SK-N-MC (cell line): Measurements from ENCODE around the gene KIF26B.

Source experiments
- DNase-seq: peaks from one replicate; pipeline ENCODE4 v3.0.0-alpha.2; 2011; ENCODE audit warnings: low read depth, low spot score
- H3K27ac ChIP-seq: fragments of 200-600 bp; sonication (generic); 2 replicates; pipeline ENCODE4 v1.5.1; 2016; ENCODE audit warnings: mixed run types
- H3K36me3 ChIP-seq: fragments of 200-600 bp; sonication (generic); 2 replicates; pipeline ENCODE4 v1.6.1; 2017; ENCODE audit warnings: antibody characterized with exemption, low read length, mixed read lengths; ENCODE audit not compliant: insufficient read depth
- H3K4me3 ChIP-seq: fragments of 200-600 bp; sonication (generic); 2 replicates; pipeline ENCODE4 v1.5.1; 2016
- H3K9ac ChIP-seq: fragments of 200-600 bp; sonication (generic); 2 replicates; pipeline ENCODE4 v1.8.0; 2017; ENCODE audit warnings: mixed run types, mixed read lengths; ENCODE audit not compliant: insufficient read length
- H3K9me3 ChIP-seq: fragments of 200-600 bp; sonication (generic); 2 replicates; pipeline ENCODE4 v1.6.1; 2017; ENCODE audit warnings: low read depth, mild to moderate bottlenecking, antibody characterized with exemption, low read length, moderate library complexity, mixed read lengths
- EZH2 ChIP-seq: fragments of 200-600 bp; sonication (generic); IDR thresholded peaks from one replicate; pipeline ENCODE4 v1.6.1; 2017; ENCODE audit warnings: antibody characterized with exemption
- FOXP2 ChIP-seq: optimal IDR thresholded peaks from 2 replicates; pipeline ENCODE3; 2011; ENCODE audit warnings: mild to moderate bottlenecking, moderate library complexity; ENCODE audit not compliant: insufficient read depth; ENCODE audit errors: extremely low read length, control extremely low read depth
- POLR2AphosphoS5 ChIP-seq: IDR thresholded peaks from 2 replicates; pipeline ENCODE4 v1.6.1; 2012; ENCODE audit warnings: mild to moderate bottlenecking, low read depth, low read length, borderline replicate concordance

KIF26B gene

DNA sequence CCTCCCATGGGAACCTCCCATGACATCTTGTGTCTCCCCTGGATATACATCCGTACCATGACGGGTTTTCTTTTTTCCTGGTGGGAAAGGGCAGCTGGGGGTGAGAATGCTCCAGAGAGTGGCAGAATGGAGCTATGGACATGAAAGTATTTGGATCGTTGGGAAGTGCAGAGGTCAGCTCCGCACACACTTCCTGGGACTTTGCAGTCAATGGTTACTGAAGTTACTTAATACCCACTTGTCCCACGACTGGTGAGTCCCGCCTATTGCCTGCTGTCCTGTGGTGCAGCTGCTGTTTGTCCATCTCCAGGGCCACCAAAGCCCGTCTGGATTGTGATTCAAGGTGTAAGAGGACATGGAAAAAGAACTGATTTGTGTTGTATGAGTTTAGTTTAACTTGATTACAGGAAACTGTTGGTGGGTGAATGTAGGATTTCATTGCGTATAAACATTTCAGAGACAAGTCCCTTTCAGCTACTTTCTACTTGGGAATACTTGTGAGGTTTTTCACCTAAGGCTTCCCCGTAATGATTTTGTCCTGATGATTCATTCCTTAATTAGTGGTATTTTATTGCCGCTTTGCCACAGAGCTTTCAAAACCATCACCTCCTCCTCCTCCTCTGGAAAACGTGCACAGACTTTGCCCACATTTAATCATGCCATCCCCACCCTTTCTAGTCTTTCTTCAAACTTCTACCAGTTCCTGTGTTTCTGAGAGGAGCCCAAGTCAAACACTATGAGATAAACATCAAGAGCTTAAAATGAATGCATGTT lies 308.8 kb downstream of the KIF26B start:
- Histone ChIP-seq H3K9ac (no peak overlapping the region), H3K27ac (no peak overlapping the region), H3K9me3 (no peaks in the 10 kb centered on the region), H3K36me3 (no peaks in the 10 kb centered on the region), H3K4me3 (no peak overlapping the region)
- DNase-seq = no peak
- TF ChIP-seq FOXP2 = no peak
- TF ChIP-seq POLR2AphosphoS5 = no peak
- no peak for TF ChIP-seq EZH2

DNA sequence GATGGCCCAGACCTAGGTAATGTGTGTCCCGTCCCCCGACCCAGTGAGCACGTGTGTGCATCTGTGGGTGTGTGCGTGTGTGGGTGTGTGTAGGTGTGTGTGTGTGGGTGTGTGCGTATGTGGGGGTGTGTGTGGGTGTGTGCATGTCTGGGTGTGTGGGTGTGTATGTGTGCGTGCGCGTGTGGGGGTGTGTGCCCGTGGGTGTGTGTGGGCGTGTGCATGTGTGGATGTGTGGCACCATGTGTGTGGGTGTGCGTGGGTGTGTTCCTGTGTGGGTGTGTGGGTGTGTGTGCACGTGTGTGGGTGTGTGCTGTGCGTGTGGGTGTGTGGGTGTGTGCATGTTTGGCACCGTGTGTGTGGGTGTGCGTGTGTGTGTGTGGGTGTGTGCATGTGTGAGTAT lies 309.5 kb downstream of the KIF26B start:
- H3K4me3 ChIP-seq = no peak overlapping the region

GRCh38 chr1:245465666-245466065 lies 310.9 kb downstream of the KIF26B start:
- DNase-seq = no peak
- H3K9ac ChIP-seq = no peak overlapping the region
- no peak for TF ChIP-seq EZH2
- TF ChIP-seq FOXP2 = no peak
- TF ChIP-seq POLR2AphosphoS5 = no peak
- no peak overlapping the region for H3K27ac ChIP-seq
- H3K9me3 ChIP-seq = no peaks in the 10 kb centered on the region
- H3K36me3 ChIP-seq = no peaks in the 10 kb centered on the region
- no peak overlapping the region for H3K4me3 ChIP-seq

More for the DNA sequence above, 309.5 kb downstream of the KIF26B start:
- no peak for TF ChIP-seq POLR2AphosphoS5
- no peak for TF ChIP-seq FOXP2
- TF ChIP-seq EZH2 = no peak
- Histone ChIP-seq H3K36me3 (no peaks in the 10 kb centered on the region), H3K9ac (no peak overlapping the region), H3K27ac (no peak overlapping the region), H3K9me3 (no peaks in the 10 kb centered on the region)
- no peak for DNase-seq

- Histone ChIP-seq H3K4me3 (no peak overlapping the region), H3K9me3 (no peaks in the 10 kb centered on the region), H3K27ac (no peak overlapping the region), H3K36me3 (no peaks in the 10 kb centered on the region), H3K9ac (no peak overlapping the region)
- DNase-seq = no peak
- TF ChIP-seq EZH2 (no peak), FOXP2 (no peak), POLR2AphosphoS5 (no peak)
Measured at GRCh38 chr1:245466261-245466660, 311.5 kb downstream of the KIF26B start.

DNA sequence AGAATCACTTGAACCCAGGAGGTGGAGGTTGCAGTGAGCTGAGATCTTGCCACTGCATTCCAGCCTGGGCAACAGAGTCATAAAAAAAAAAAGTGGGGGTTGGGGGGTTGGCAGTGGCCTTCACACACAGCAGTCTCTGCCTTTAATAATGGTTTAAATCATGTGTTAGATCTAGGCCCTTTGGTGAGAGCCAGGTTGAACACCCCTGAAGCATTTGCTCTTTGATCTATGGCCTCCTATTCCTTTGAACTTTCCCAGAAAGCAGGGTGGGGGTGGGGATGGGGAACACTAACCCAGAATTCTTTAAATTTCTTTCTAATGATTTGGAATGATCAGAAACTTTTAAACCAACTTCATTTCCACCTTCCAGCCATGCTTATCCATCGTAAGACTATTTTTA lies 313.0 kb downstream of the KIF26B start:
- no peak for DNase-seq
- H3K36me3 ChIP-seq = no peaks in the 10 kb centered on the region
- no peak overlapping the region for H3K4me3 ChIP-seq
- H3K27ac ChIP-seq = no peak overlapping the region
- TF ChIP-seq POLR2AphosphoS5 (no peak), EZH2 (no peak), FOXP2 (no peak)
- H3K9me3 ChIP-seq = no peaks in the 10 kb centered on the region
- no peak overlapping the region for H3K9ac ChIP-seq

- no peak overlapping the region for H3K4me3 ChIP-seq
- no peak overlapping the region for H3K9ac ChIP-seq
- DNase-seq = no peak
- H3K9me3 ChIP-seq = no peaks in the 10 kb centered on the region
- H3K27ac ChIP-seq = no peak overlapping the region
- H3K36me3 ChIP-seq = no peaks in the 10 kb centered on the region
- TF ChIP-seq FOXP2 (no peak), POLR2AphosphoS5 (no peak), EZH2 (no peak)
Measured at GRCh38 chr1:245469006-245469405, 314.2 kb downstream of the KIF26B start.

DNA sequence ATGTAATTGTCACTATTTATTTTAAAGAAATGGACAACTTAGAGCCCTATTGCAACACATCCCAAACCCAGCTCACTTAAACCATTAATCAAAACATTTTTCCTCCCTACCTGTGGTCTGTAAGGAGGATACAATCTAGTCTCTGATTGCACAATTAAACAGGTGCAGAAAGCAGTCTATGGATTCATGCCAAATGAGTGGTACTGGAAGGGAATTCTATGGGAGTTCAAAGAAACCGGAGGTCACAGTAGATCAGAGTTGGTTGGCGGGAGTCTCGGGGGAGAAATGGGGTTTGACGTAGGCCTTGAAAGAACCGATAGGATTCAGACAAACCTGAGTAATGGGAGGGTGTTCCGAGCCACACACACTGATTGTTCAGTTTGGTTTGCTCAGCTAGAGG lies 314.9 kb downstream of the KIF26B start:
- no peak overlapping the region for H3K27ac ChIP-seq
- no peak overlapping the region for H3K4me3 ChIP-seq
- TF ChIP-seq POLR2AphosphoS5 (no peak), EZH2 (no peak), FOXP2 (no peak)
- no peaks in the 10 kb centered on the region for H3K9me3 ChIP-seq
- H3K9ac ChIP-seq = no peak overlapping the region
- no peaks in the 10 kb centered on the region for H3K36me3 ChIP-seq
- no peak for DNase-seq

- Histone ChIP-seq H3K4me3 (no peak overlapping the region), H3K27ac (no peak overlapping the region), H3K36me3 (no peaks in the 10 kb centered on the region), H3K9ac (no peak overlapping the region), H3K9me3 (no peaks in the 10 kb centered on the region)
- TF ChIP-seq POLR2AphosphoS5 (no peak), EZH2 (no peak), FOXP2 (no peak)
- no peak for DNase-seq
Measured at GRCh38 chr1:245475126-245475525, 320.3 kb downstream of the KIF26B start.
